Amniotic stem cell (primary cell): ENCODE measurements around the gene ZNF18.

Experiments
- DNase-seq: peaks from one replicate; lab custom pipeline; 2025; lab: John Stamatoyannopoulos, UW

The ZNF18 gene, protein sequence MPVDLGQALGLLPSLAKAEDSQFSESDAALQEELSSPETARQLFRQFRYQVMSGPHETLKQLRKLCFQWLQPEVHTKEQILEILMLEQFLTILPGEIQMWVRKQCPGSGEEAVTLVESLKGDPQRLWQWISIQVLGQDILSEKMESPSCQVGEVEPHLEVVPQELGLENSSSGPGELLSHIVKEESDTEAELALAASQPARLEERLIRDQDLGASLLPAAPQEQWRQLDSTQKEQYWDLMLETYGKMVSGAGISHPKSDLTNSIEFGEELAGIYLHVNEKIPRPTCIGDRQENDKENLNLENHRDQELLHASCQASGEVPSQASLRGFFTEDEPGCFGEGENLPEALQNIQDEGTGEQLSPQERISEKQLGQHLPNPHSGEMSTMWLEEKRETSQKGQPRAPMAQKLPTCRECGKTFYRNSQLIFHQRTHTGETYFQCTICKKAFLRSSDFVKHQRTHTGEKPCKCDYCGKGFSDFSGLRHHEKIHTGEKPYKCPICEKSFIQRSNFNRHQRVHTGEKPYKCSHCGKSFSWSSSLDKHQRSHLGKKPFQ

DNA sequence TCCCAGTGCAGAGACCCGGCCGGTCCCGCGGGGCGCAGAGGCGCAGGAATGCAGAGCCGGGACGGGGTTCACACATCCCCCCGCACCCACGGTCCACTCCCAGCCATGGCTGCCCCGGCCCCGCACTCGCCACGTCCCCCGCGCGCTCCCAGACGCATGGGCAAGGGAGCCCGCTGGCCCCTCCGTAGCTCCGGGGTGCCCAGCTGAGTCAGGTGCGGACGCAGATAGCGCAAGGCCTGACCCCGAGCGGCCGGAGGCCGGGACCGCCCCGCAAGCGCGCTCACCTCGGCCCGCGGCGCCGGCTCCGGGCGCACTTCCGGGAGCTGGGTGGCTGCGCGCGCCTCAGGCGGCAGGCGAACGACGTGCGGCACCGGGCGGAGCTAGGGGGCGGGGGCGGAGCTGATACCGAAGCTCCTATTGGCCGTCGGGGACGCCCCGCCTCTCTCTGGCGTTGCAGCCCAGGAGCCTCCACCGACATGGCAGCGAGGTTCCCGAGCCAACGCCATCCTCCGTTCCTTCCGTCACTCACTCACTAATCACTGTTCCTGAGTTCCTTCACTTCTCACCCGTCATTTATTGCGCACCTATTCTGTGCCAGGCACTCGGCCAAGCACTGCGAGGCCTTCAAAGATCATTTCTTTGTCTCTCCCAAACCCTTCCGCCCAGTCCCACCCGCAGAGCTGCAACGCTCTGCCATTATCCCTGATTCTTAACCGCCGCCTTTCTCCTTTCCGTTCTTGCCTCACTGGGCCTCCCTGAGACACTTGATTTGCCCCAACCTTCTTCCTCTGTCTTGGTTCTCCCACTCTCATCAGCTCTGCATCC is at the start of gene ZNF18:
TSS of gene ZNF18 (minus strand) at position 329 of the 825 bp plus-strand sequence. CDS start 4,646 bp downstream, outside the sequence.
- peak; percentile 93 for DNase-seq

DNA sequence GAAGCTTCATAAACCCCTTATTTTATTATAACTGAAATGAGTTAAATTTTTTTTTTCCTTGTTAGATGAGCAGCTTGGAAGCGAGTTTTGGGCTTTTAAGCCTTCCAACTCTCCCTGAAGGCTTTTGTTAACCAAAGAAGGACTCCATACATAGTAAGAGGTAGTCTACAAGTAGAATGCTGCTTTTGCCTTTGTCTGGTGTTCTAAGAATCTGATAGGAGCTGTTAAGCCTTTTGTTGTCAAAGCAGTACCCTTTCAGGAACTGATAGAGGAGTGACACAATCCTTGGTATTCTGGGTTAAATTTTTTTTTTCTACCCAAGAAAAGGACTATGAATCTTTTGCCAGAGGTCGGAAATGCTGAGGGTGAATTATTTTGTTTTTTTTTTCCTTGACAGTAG is 49.5 kb upstream of the ZNF18 start:
- DNase-seq, result no peak

DNA sequence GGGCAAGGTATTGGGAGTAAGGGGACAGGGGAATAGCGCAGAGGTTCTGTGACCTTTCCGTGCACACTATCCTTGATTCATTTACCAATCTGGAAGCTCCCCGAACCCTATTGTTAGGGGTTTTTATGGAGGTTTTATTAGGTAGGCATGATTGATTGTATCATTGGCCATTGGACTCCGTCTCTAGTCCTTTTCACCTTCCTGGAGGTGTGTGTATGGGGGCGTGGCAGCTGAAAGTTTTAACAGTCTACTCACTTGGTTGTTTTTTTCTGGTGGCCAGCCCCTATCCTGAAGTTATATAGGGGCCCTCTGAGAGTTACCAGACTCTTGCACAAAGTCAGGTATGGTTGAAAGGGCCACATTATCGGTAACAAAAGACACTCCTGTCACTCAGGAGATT is 46.4 kb upstream of the ZNF18 start:
- no peak for DNase-seq

- peak; percentile 55 for DNase-seq
Observed at GRCh38 chr17:12041312-12041711, 44.0 kb upstream of the ZNF18 start.

GRCh38 chr17:12040478-12040877 is 43.2 kb upstream of the ZNF18 start:
- DNase-seq, result no peak

DNA sequence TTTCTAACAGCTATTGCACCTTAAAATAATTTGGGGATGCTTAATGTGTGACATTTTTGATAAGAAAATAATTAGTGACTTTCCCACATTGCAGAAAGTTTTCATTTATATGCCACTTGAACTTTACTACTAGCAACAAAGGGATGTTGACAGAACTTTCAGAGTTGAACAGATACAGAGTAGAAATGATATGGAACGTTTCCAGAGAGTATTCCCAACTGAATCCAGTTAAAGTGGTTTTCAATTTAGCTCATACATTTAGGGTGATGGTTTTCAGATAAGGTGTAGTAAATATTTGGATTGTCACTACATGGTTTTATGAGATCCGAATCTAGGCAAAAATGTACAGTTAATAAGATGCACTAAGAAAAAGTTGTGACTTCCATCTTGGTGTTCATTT is 40.7 kb upstream of the ZNF18 start:
- no peak for DNase-seq

- no peak for DNase-seq
Observed at GRCh38 chr17:12035673-12036072, 38.4 kb upstream of the ZNF18 start.

- no peak for DNase-seq
Observed at GRCh38 chr17:12034538-12034937, 37.3 kb upstream of the ZNF18 start.

- DNase-seq, result no peak
Observed at GRCh38 chr17:12028611-12029010, 31.3 kb upstream of the ZNF18 start.

DNA sequence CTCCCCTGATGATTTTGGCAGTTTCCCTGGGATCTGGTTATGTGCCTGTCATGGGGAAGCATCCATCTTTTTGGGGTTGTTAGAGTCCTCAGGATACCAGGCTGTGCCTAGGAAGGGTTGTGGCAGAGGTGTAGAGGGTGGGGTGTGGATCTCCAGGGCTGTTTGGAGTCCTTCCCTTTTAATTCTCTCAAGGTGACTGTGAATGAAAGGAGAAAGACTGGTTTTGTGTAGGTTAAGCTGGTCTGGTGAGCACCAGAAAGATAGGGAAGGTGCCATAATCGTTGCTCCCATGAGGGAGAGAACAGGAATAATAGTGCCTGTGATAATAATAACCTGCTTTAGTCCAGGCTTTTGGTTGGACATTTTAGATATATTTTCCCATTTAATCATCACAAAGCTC is 30.4 kb upstream of the ZNF18 start:
- no peak for DNase-seq

- DNase-seq, result no peak
Observed at GRCh38 chr17:12024327-12024726, 27.1 kb upstream of the ZNF18 start.

- DNase-seq, result no peak
Observed at GRCh38 chr17:12022310-12022709, 25.0 kb upstream of the ZNF18 start.

DNA sequence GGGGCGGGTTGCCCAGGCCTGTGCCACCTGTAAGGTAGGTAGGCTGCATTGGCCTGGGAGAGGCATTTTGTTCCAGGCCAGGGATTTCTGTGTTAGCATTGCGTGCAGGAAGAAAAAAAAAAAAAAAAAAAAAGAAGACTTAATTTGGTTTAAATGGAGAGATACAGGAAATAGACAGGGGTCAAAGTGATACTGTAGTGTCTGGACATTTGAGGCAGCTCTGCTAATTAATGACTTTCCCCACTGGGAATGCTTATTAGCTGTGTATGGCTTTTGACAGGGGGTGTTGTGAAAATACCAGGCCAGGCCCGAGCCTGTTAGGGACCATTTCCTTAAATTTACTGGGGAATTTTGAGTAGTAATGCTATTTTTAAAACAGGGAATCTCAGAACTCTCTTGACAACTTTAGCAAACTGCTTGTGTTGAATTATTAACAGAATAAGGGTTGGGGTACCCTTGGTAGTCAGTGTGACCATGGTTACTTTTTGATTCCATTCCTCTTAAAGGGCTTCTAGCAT is 24.4 kb upstream of the ZNF18 start:
- no peak for DNase-seq

- peak; percentile 71 for DNase-seq
Observed at GRCh38 chr17:12020642-12021622, 23.7 kb upstream of the ZNF18 start, which contains the start of gene MAP2K4. Gene MAP2K4 (plus strand): TSS chr17:12020877. CDS start chr17:12020887, 10 bp downstream.

GRCh38 chr17:12007466-12007865 is 10.2 kb upstream of the ZNF18 start:
- no peak for DNase-seq

- DNase-seq, result no peak
Observed at GRCh38 chr17:11999696-12000095, 2.4 kb upstream of the ZNF18 start.

- DNase-seq, result no peak
Observed at GRCh38 chr17:11997972-11998233, 628 bp upstream of the ZNF18 start.

DNA sequence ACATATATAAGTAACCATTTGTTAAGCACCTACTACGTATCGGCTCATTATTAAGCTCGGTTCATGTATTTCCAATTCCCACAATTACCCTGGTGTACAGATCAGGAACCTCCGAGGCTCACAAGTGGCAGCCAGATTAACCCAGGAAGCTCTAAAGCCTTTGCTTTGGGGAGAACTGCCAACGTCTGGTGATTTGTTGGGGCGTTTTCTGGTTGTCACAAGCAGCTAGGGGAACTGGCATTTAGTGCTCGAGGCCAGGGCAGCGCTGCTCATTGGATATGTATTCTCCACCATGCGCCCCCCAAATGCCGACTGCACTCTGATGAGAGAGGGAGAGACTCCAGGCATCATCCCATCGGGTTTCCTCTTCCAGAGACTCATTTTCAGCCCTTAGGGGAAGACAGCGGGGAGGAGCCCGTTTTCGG is 541 bp downstream of the ZNF18 start:
- DNase-seq, result peak; percentile 22

DNA sequence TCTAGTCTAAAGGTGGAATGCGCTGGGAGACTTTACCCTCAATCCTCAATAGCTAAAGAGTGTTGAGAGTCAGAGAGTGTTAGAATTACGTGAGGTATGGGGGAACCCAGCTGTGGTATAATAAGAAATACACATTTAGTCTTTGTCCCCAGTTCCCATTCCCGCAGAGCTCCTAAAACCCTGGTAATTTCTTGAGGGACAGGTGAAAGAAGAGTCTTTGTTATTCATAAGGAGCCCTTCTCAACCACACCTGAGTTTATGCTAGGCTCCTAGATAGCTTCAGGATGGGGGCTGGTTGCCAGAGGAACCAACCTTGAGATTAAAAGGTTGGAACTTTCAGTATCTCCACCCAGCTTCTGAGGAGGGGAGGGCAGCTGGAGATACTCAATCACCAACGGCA is 5.8 kb downstream of the ZNF18 start:
- DNase-seq, result no peak

DNA sequence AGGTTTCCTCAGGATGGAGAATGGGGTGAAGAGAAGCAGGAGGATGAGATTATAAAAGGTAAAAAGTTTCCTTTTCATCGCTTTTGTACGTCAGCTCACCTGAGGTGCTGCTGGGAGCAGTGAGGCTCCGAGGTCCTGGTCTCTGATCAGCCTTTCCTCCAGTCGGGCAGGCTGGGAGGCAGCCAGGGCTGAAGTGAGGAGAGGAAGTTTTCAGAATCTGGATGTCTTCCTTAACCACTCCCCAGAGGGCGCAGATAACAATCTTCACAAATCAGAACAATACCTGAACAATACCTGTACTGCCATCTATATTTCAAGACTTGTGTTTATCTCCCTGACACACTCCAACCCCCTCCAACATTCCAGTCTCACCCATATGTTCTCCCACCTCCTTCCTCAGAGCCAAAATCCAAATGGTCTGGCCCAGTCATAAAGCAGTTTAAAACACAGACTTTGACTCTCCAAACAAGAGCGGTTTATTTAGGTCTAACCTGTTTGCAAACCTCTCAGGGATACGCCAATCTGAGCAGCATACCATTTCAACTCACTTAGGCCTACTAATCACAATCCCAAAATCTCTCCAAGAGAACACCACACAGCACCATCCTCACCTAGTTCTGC is 6.8 kb downstream of the ZNF18 start:
- no peak for DNase-seq

DNA sequence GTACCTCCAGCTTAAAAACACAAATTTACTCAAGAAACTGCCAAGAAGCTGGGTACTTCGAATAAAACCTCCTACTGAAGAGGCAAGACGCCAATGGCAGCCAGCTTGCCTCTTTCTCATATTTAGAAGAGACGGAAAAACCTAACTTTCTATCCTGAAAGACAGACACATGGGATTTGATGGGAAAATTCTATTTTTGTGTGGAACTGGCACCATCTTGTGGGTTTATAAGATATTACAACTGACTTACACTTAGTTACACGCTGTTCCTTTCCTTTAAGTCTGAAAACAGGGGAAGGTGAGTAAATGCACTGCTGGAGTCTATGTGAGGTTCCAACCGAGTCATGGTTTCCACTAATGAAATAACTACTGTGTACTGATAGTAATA is 10.3 kb downstream of the ZNF18 start:
- DNase-seq, result peak; percentile 39
